HG03432 (cell line): ENCODE measurements around the gene APOBEC3H.
"Not testable (repeated sequence)": the region's sequence is repeated elsewhere in the genome, so short reads cannot be mapped to it uniquely, and the experiment has no call there.

Experiments
- ATAC-seq: cut with Tn5 transposase; IDR thresholded peaks from one replicate; pipeline ENCODE4 v1.9.1; 2021; ENCODE audit warnings: mild to moderate bottlenecking, moderate library complexity; ENCODE audit not compliant: unreplicated experiment

APOBEC3H gene

GRCh38 chr22:39097098-39098020 is at the start of gene APOBEC3H:
TSS of gene APOBEC3H (plus strand) at chr22:39097244. CDS start at chr22:39100279, 3,035 bp downstream.
- no peak for ATAC-seq

DNA sequence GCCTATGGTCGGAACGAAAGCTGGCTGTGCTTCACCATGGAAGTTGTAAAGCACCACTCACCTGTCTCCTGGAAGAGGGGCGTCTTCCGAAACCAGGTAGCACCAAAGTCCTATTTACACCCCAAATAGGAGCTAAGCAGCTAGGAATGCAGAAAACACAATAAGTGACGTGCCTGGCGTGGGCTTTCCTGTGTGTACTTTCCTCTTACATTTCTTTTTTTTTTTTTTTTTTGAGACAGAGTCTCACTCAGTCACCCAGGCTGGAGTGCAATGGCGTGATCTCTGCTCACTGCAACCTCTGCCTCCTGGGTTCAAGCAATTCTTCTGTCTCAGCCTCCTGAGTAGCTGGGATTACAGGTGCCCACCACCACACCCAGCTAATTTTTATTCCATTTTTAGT is 47.6 kb upstream of the APOBEC3H start:
- not testable (repeated sequence) for ATAC-seq

DNA sequence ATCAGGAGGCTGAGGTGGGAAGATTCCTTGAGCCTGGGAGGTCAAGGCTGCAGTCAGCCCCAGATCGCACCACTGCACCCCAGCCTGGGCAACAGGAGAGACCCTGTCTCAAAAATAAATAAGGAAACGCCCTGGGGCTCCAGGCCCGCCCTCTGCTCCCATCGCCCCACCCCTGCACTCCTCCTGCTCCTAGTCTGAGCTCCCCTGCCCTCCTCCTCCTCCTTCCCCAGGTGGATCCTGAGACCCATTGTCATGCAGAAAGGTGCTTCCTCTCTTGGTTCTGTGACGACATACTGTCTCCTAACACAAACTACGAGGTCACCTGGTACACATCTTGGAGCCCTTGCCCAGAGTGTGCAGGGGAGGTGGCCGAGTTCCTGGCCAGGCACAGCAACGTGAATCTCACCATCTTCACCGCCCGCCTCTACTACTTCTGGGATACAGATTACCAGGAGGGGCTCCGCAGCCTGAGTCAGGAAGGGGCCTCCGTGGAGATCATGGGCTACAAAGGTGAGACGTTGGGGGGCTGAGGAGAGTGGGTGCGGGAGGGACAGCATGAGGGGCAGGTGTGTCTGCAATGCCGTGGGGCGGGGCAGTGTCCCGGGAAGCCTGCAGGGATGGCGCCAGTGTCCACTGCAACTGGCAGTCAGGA is 45.1 kb upstream of the APOBEC3H start:
- not testable (repeated sequence) for ATAC-seq

DNA sequence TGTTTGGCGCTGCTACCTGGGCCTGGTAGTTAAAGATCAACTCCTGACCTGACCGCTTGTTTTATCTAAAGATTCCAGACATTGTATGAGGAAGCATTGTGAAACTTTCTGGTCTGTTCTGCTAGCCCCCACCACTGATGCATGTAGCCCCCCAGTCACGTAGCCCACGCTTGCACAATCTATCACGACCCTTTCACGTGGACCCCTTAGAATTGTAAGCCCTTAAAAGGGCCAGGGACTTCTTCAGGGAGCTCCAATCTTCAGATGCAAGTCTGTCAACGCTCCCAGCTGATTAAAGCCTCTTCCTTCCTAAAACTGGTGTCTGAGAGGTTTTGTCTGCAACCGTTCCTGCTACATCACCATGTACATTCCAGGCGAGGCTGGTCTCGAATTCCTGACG is 41.4 kb upstream of the APOBEC3H start:
- ATAC-seq = no peak

- ATAC-seq = not testable (repeated sequence)
Observed at GRCh38 chr22:39061290-39061689, 35.8 kb upstream of the APOBEC3H start.

DNA sequence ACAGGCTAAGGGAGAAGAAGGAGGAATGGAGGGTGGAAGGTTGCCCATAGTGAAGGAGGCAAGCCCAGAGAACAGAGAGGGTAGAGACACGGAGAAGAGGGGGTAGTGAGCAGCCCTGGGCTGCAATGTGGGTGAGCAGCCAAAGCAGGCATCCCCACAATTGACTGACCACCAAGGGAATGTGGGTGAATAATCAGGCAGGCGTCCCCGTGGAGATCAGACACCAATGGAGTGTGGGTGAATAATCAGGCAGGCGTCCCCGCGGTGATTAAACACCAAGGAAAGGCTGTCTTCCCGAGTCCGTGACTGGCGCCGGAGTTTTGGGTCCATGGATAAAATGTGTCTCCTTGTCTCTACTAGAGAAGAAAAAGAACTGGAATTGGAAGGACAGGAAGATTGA is 35.1 kb upstream of the APOBEC3H start:
- ATAC-seq = not testable (repeated sequence)

- ATAC-seq = not testable (repeated sequence)
Observed at GRCh38 chr22:39063904-39064303, 33.1 kb upstream of the APOBEC3H start.

GRCh38 chr22:39066442-39067276 is 30.4 kb upstream of the APOBEC3H start:
- peak; percentile 39 for ATAC-seq

DNA sequence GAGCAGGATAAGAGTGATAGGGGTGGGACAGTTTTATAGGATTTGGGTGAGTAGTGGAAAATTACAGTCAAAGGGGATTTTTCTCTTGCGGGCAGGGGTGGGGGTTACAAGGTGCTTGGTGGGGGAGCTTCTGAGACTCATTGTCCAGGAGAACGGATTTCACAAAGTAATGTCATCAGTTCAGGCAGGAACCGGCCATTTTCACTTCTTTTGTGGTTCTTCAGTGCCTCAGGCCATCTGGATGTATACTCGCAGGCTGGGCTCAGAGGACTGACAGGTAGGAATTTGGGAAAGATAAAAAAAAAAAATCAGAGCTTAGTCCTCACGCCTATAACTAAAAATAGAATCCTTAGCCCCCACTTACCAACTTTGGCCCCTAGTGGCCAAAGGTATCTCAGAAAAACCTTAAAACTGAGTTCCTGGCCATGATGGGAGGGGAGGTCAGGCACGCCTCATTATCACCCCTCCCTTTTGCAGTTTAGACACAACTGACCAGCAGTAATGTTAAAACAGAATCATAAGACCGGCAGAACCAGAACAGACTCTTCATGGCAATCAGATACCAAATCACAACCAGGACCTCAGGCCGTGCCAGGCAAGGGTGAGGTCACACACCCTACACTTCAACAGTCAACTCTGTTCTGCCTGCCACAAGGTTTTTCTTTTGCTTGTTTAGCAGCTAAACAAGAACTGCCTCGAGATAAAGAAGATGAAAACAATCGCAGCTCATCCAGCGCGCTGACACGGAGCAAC is 28.8 kb upstream of the APOBEC3H start:
- no peak for ATAC-seq

DNA sequence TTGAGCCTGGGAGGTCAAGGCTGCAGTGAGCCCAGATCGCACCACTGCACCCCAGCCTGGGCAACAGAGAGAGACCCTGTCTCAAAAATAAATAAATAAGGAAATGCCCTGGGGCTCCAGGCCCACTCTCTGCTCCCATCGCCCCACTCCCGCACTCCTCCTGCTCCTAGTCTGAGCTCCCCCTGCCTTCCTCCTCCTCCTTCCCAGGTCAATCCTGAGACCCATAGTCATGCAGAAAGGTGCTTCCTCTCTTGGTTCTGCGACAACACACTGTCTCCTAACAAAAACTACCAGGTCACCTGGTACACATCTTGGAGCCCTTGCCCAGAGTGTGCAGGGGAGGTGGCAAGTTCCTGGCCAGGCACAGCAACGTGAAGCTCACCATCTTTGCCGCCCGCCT is 26.9 kb upstream of the APOBEC3H start:
- ATAC-seq = no peak

GRCh38 chr22:39072581-39072981 is 24.5 kb upstream of the APOBEC3H start:
- ATAC-seq = not testable (repeated sequence)

- no peak for ATAC-seq
Observed at GRCh38 chr22:39073981-39074380, 23.1 kb upstream of the APOBEC3H start.

- ATAC-seq = peak; percentile 4
Observed at GRCh38 chr22:39076155-39077025, 20.7 kb upstream of the APOBEC3H start.

- ATAC-seq = peak; percentile 68
Observed at GRCh38 chr22:39077026-39077840, 19.8 kb upstream of the APOBEC3H start, which contains the start of gene APOBEC3G. TSS of gene APOBEC3G (plus strand) at chr22:39077275. CDS start at chr22:39077362, 87 bp downstream.

GRCh38 chr22:39077912-39078311 is 19.1 kb upstream of the APOBEC3H start:
- not testable (repeated sequence) for ATAC-seq

- no peak for ATAC-seq
Observed at GRCh38 chr22:39078329-39078728, 18.7 kb upstream of the APOBEC3H start.

- ATAC-seq = not testable (repeated sequence)
Observed at GRCh38 chr22:39079054-39079637, 17.9 kb upstream of the APOBEC3H start.
